Large intestine (tissue), 3 donors: Measurements from ENCODE around the gene TRABD2A. TPM values are rescaled to one million over a fixed set of nuclear protein-coding genes. Genes with fewer than 3 reads are reported as not detected.
"Not testable (repeated sequence)": the region's sequence is repeated elsewhere in the genome, so short reads cannot be mapped to it uniquely, and the experiment has no call there.

ENCODE experiments used
- DNase-seq, 2 donors: peaks; one replicate each; pipeline versions ENCODE4 v3.0.0 to v3.0.0-alpha.2; 2013
- H3K27ac ChIP-seq: one replicate; pipeline ENCODE4 v1.5.1; 2013; ENCODE audit warnings: low read length
- H3K27me3 ChIP-seq: 2 replicates; pipeline ENCODE4 v1.6.1; 2013; ENCODE audit warnings: low read length; ENCODE audit not compliant: control insufficient read depth, insufficient read depth
- H3K36me3 ChIP-seq: 2 replicates; pipeline ENCODE4 v1.6.1; 2013; ENCODE audit warnings: low read length; ENCODE audit not compliant: control insufficient read depth, insufficient read depth
- H3K4me1 ChIP-seq: one replicate; pipeline ENCODE4 v1.6.1; 2013; ENCODE audit warnings: low read length; ENCODE audit not compliant: control insufficient read depth, insufficient read depth
- H3K4me3 ChIP-seq: one replicate; pipeline ENCODE4 v1.5.1; 2013; ENCODE audit warnings: low read length
- H3K9me3 ChIP-seq: one replicate; pipeline ENCODE4 v1.6.1; 2013; ENCODE audit warnings: mild to moderate bottlenecking, low read depth, low read length, moderate library complexity; ENCODE audit not compliant: control insufficient read depth
- whole genome bisulfite sequencing: methylation state at CpG from one replicate; pipeline ENCODE4 v1.1.5; 2013; ENCODE audit warnings: low lambda C conversion rate; ENCODE audit not compliant: insufficient coverage; 5-methylcytosine and 5-hydroxymethylcytosine counted together
- polyA plus RNA-seq: library from polyadenylated mRNA; unstranded; fragments of 120-200 nt; gene quantifications from one replicate; pipeline ENCODE4 v1.2.1, GENCODE V29; 2013

Gene TRABD2A
- polyA plus RNA-seq, 1 donor = 18.0 TPM

DNA sequence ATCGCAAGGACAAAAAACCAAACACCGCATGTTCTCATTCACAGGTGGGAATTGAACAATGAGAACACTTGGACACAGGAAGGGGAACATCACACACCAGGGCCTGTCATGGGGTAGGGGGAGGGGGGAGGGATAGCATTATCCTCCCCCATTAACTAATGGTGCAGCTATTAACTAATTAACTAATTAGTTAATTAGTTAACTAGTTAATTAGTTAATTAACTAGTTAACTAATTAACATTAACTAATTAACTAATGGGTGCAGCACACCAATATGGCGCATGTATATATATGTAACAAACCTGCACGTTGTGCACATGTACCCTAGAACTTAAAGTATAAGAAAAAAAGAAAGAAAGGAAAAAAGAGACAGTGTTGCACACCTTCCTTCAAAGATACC, 12.6 kb downstream of the TRABD2A start:
- DNase-seq, H3K27me3 ChIP-seq, H3K4me3 ChIP-seq, H3K27ac ChIP-seq, H3K36me3 ChIP-seq, H3K9me3 ChIP-seq, H3K4me1 ChIP-seq: not testable (repeated sequence)
- WGBS = 100% methylated on average over 1 of the region's 4 CpGs

DNA sequence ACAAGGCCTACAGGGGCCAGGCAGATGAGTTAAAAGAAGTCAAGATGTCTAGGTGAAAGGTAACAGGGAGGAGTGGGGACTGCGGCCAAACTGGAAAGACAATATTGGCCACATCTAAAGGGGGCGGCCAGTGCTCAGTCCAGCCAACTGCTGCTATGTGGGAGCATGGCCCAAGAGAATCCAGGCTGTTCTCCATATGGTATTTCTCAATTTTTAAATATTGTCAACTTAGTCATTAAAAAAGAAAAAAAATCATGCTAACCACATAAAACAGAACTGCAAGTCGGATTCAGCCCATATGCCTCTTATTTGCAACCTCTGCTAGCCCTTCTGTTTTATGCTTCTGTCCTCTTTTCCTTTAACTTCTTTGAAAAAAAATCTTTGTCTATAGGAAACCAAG, 14.8 kb downstream of the TRABD2A start:
- Histone ChIP-seq H3K4me1 (no peaks in the 10 kb centered on the region), H3K9me3 (no peaks in the 10 kb centered on the region), H3K27me3 (no peaks in the 10 kb centered on the region), H3K36me3 (no peaks in the 10 kb centered on the region), H3K4me3 (no peak overlapping the region), H3K27ac (no peak overlapping the region)
- no peak for DNase-seq
- WGBS = 100% methylated on average over 1 of the region's 3 CpGs

DNA sequence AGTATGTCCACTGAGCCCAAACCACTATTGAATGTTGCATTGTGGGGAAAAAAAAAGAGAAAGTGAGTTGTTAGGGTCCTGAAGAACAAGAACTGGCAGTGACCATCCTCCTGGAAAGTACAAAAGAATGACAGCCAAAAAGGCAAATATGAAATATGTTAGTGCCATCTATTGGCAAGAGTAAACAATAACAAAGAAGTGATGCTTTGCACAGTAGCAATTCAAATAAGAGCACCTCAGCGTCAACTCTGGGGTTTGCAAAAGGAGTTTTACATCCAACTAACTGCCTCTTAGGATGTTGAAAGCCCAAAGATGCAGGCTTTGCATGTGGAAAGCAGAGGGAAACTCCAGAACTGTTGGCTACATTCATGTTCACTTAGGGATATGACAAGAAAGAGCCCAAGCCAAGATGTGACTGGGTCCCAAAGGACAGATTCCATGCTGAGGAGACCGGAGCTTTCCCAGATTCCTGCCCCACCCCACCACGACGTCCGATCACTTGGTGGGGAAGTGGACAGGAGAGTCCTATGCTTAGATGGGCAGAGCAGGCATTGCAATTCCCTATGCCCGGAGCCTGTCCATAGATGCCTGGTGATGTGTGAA, 15.6 kb downstream of the TRABD2A start:
- Histone ChIP-seq H3K27me3 (no peaks in the 10 kb centered on the region), H3K4me3 (no peak overlapping the region), H3K36me3 (no peaks in the 10 kb centered on the region), H3K27ac (no peak overlapping the region), H3K9me3 (no peaks in the 10 kb centered on the region), H3K4me1 (no peaks in the 10 kb centered on the region)
- no peak for DNase-seq
- WGBS = no CpG with 5 or more reads among the region's 6 CpGs

DNA sequence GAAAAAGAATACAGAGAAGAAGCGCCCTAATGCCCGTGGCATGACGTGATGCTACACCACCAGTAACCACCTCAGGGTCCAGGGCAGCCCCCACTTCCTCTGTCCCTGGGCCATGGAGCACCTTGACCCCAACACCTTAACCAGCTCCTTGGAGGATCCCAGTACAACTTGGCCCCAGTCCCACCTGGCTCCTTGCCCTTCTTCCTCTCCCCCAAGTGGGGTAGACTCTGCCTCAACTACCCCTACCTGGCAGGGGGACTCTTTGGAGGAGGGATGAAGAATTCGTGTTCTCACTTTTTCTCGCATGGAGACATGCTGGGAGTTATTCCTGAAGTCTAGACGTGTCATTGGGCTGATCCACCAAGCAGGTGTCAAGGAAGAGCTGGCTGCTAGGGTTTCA, 18.9 kb downstream of the TRABD2A start:
- DNase-seq = no peak
- Histone ChIP-seq H3K27me3 (no peaks in the 10 kb centered on the region), H3K27ac (no peak overlapping the region), H3K9me3 (no peaks in the 10 kb centered on the region), H3K4me3 (no peak overlapping the region), H3K4me1 (no peaks in the 10 kb centered on the region), H3K36me3 (no peaks in the 10 kb centered on the region)
- no CpG with 5 or more reads among the region's 6 CpGs for WGBS

DNA sequence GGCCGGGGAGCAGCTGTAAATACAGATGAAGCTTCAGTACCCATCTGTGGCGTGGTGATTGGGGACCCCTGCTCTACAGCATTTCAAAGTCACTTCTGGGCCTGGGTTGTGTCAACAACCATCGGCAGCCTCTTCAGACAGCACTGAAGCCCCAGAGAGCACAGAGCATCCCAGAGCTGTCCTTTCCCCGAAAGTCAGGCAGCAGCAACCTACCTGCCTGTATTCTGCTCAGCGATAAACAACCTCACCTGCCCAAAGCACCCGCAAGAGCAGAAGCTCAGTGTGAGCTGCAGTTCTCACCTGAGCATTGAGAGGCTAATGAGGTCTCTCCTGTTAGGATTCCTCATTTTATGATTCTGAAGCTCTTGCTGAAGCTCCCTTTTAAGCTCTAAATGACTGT, 19.3 kb downstream of the TRABD2A start:
- H3K36me3 ChIP-seq = no peaks in the 10 kb centered on the region
- DNase-seq = no peak
- H3K27ac ChIP-seq = no peak overlapping the region
- WGBS = no CpG with 5 or more reads among the region's 6 CpGs
- H3K4me3 ChIP-seq = no peak overlapping the region
- no peaks in the 10 kb centered on the region for H3K4me1 ChIP-seq
- no peaks in the 10 kb centered on the region for H3K9me3 ChIP-seq
- no peaks in the 10 kb centered on the region for H3K27me3 ChIP-seq

DNA sequence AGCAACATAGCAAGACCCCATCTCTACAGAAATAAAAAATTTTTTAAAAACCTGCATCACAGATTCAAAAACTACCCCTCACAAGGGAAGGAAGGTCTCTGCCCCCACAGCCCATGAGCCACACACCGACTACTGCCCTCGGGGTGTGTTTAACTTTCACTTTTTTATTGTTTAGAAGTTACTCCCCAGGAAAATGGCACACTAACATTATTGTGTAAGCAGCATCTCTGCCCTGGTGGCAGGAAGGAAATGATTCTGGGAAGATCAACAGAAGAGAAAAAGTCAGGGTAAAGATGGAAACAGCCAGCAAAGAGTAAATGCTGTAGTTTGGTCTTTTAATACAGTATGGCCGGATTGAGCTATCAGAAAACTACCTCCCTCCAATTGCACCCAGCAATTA, 21.9 kb downstream of the TRABD2A start:
- DNase-seq = no peak
- Histone ChIP-seq H3K27me3 (no peaks in the 10 kb centered on the region), H3K9me3 (no peaks in the 10 kb centered on the region), H3K27ac (no peak overlapping the region), H3K4me1 (peaks cover 10% of the 10 kb centered on the region), H3K36me3 (no peaks in the 10 kb centered on the region), H3K4me3 (no peak overlapping the region)
- no CpG with 5 or more reads among the region's 3 CpGs for WGBS

DNA sequence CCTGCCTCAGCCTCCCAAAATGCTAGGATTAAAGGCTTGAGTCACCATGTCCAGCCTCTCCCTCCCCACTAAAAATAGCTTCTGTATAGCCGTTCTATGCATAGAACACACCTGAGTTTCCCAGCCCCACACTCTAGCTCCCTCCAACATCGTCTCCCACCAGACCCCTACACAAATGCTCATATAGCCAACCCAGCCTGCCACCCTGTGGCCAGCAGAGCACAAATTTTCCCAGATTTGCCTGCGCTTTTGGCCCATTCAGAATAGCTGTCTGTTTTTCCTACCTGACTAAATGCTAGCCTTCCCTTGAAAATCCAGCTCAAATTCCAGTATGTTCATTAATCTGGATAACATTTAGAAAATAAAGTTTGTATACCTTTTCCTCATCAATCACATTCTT, 22.8 kb downstream of the TRABD2A start:
- H3K4me3 ChIP-seq = no peak overlapping the region
- no peaks in the 10 kb centered on the region for H3K36me3 ChIP-seq
- H3K9me3 ChIP-seq = no peaks in the 10 kb centered on the region
- DNase-seq = no peak
- no peak overlapping the region for H3K27ac ChIP-seq
- WGBS = 100% methylated on average over 1 of the region's 3 CpGs
- no peaks in the 10 kb centered on the region for H3K27me3 ChIP-seq
- H3K4me1 ChIP-seq = peaks cover 10% of the 10 kb centered on the region

DNA sequence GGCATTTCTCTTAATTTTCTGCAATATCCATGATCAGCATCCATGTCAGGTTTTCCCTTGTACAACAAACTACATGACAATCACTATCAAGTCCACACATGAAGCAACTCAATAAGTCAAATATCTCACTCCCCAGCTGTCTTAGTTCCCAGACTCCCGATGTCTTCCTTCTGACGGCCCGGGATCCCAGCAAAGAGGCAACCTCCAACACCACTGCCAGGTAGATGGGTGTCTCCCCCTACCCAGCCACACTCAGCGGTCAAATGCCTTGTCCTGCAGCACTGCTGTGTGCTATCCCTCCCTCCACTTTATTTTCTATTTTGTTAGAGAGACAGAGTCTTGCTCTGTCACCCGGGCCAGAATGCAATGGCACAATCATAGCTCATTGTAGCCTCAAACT, 23.3 kb downstream of the TRABD2A start:
- Histone ChIP-seq H3K27ac (no peak overlapping the region), H3K9me3 (no peaks in the 10 kb centered on the region), H3K36me3 (no peaks in the 10 kb centered on the region), H3K27me3 (no peaks in the 10 kb centered on the region), H3K4me1 (peaks cover 10% of the 10 kb centered on the region), H3K4me3 (no peak overlapping the region)
- no CpG with 5 or more reads among the region's 5 CpGs for WGBS
- DNase-seq = no peak

DNA sequence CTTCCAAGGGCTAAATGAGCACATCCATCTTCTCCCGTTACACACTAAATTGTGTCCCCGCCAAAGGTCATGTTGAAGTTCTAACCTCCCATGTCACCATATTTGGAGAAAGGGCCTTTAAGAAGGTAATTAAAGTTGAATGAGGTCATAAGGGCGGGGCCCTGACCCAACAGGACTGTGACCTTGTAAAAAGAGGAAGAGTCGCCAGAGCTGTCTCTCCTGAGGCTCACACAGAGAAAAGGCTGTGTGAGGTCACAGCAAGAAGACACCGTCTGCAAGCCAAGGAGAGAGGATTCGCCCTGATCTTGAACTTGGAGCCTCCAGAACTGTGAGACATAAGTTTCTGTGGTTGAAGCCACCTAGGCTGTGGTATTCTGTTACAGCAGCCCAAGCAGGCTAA, 24.1 kb downstream of the TRABD2A start:
- Histone ChIP-seq H3K36me3 (no peaks in the 10 kb centered on the region), H3K27me3 (no peaks in the 10 kb centered on the region), H3K4me3 (no peak overlapping the region), H3K27ac (no peak overlapping the region), H3K4me1 (peaks cover 10% of the 10 kb centered on the region), H3K9me3 (no peaks in the 10 kb centered on the region)
- 60% methylated on average over 1 of the region's 6 CpGs for WGBS
- DNase-seq = no peak

DNA sequence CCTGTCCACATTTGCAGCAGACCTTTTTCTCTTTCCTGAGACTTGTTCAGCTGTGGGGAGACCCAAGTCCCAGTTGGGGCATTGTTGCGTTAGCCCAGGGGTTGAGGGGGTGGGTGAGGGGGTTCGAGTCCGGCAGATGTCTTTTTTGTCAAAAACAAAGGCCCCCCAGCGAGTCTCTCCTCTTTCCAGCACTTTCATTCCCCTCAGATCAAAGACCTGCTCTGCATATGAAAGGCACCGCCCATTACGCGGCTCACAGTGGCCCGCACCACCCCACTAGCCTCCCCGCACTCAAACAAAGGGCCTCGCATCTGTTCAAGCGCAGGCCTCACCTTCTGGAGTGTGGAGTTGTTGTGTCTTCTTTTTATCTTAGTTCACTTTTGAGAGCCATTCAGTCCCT, 25.2 kb downstream of the TRABD2A start:
- Histone ChIP-seq H3K27ac (peak overlapping the region; percentile 6), H3K4me1 (peaks cover 10% of the 10 kb centered on the region), H3K27me3 (no peaks in the 10 kb centered on the region), H3K4me3 (no peak overlapping the region), H3K9me3 (no peaks in the 10 kb centered on the region), H3K36me3 (no peaks in the 10 kb centered on the region)
- no peak for DNase-seq
- WGBS = no CpG with 5 or more reads among the region's 11 CpGs

DNA sequence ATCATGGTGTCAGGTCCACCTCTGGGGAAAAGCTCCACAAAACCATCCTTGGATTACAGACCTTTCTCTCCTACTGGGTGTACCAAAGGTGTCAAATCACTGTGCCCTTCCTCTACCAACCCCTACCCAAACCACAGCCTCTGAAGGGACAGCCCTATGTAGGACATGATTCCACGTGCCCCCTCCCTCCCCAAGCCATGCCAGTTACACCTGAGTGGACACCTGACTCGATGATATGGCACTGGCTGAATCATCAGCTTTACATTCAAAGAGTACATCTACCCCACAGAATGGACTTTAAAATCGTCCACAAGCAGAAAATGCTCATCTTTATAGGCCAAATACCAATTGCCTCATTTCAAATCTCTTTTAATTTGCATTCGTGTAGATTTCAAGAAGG, 26.0 kb downstream of the TRABD2A start:
- peaks cover 10% of the 10 kb centered on the region for H3K4me1 ChIP-seq
- no peaks in the 10 kb centered on the region for H3K27me3 ChIP-seq
- WGBS = 60% methylated on average over 1 of the region's 4 CpGs
- H3K4me3 ChIP-seq = no peak overlapping the region
- no peak overlapping the region for H3K27ac ChIP-seq
- no peaks in the 10 kb centered on the region for H3K9me3 ChIP-seq
- H3K36me3 ChIP-seq = no peaks in the 10 kb centered on the region
- peak; percentile 31 to 53 for DNase-seq
